NCI-H526 treated with DMSO at 0.1 percent for 48 hours (cell line): ENCODE data around the gene TIGD2.

Experiments
- DNase-seq: peaks from one replicate; lab custom pipeline; 2025; lab: John Stamatoyannopoulos, UW

The TIGD2 gene

DNA sequence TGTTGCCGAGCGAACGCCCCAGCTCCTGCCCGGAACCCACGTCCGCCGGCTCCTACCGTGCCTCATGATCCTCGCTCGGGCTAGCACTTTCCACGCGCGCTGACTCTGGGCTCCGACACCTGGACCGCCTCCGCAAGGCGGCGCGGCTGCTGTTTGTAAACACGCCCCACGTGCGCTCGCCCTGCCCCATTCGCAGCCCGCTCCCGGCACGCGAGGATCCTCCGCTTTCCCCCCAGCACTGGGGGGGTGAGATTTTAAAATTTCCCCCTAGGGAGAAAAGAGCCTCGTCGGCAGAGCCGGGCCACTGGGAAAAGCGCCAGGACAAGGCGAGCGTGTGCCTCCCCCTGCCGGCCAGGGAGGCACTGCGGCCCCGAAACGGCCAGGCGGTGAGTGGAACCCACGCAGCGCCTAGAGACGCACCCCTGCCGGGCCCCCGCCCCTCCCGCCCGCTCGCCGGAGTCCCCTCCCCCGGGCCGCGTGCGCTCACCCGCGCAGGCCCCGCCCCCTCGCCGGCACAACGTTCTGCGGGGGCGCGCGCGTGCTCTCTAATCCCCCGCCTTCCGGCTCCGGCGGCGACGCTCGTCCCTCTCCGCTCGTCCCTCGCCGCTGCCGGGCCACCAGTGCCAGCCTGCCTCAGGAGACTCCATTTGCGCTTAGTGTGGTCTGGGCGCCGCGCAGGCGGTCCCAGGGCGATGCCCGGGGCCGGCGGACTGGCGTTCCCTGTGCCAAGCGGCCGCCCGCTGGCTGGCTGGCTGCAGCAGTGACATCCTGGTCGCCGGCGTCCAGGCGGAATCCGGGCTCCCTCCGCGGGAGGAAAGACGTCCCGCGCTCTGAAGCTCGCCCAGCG, at the start of gene TIGD2:
TIGD2 (plus strand) TSS at position 548 of the 847 bp plus-strand sequence. CDS start 1,442 bp downstream, outside the sequence.
- peak; percentile 56 for DNase-seq

DNA sequence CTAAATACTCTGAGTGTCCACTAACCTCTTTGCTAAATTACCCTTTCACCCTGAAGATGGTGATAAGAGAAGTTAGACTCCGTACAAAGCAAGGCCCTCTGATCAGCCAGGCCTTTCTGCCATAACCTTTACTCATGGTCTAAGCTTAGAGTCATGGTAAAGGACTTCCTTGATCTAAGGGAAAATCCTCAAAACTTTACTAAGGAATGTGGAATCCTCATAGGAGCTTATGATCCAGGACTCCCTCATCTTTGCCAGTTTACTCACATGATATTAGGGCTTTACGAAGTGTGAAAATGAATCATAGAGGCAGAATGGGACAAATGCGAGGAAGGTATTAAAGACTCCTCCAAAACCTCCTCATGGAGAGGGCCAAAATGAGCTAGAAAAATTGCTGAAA, 46.5 kb upstream of the TIGD2 start:
- DNase-seq: no peak

DNA sequence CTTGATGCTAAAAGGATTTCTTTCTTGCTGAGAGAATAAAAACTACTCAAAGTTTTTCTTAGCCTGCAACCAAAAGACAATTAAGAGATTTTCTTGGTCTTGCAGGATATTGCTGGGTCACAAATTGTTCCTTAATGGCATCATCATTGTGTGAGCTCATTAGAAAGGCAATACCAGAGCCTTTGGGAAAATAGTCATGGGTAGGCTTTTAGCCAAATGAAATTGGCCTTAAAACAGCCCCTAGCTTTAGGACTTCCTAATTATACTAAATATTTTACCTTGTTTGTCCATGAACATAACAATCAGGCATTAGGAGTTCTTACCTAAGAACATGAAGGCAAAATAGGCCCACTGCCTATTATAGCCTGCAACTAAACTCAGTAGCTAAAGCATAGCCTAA, 43.9 kb upstream of the TIGD2 start:
- DNase-seq: no peak

GRCh38 chr4:89069481-89069880, 41.9 kb upstream of the TIGD2 start:
- DNase-seq: no peak

DNA sequence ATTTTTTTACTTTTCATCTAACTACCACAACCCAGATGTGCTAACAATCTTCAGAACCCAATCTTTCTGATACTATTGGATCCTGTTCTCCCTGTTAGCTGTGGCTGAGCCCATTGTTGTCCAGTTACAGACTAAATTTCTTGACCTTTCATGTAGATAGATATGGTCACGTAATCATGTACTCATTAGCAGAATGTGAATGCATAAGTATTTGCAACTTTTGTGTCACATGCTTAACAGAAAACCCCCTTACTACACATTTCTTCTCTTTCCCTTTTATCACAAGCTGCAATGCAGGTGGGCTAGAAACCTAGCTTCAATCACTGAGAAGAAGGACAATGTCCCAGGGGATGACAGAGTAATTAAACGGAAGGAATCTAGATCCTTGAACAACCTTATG, 41.3 kb upstream of the TIGD2 start:
- no peak for DNase-seq

DNA sequence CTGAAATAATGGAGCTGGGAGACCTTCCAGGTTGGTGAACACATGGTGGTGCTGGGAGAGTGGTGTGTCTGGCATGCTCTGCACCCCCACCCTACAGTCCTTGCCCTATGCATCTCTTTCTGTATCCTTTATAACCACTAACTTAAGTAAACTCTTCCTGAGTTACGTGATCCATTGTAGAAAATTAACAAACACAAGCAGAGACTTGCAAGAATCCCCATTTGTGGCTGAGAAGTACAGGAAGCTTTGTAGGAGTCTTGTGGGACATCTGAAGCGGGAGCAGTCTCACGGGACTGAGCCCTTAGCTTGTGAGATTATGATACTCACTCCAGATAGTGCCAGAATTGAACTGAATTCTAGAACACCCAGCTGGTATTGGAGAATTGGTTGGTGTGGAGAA, 40.0 kb upstream of the TIGD2 start:
- no peak for DNase-seq

- DNase-seq: no peak
Observed at GRCh38 chr4:89072921-89073320, 38.4 kb upstream of the TIGD2 start.

GRCh38 chr4:89077761-89078160, 33.6 kb upstream of the TIGD2 start:
- no peak for DNase-seq

DNA sequence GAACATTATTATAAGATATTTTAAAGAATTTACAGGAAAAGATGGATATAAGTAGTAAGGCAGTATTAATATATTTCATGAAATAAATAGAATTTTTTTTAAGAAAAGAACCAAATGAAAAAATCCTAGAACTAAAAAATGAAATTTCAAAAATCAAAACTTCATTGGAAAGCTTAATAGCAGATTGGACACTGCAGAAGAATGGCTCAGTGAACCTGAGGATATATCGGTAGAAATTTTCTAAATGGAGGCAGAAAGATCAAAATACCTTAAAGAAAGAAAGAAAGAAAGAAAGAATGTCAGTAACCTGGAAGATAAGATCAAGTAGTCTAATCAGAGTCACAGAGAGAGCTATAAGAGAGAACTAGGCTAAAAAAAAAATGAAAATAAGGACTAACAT, 33.0 kb upstream of the TIGD2 start:
- no peak for DNase-seq

DNA sequence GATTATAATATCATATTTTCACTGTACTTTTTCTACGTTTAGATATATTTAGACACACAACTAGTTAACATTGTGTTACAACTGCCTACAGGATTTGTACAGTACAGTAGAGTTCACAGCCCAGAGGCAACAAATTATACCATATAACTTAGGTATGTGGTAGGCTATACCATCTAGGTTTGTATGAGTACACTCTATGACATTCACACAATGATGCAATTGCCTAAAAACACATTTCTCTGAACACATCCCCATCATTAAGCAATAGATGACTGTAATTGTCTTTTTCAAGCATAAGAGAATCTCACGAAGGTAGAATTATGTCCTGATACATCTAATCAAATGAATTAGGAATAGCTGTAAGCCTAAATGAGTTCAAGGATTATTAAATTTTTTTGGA, 12.3 kb upstream of the TIGD2 start:
- DNase-seq: no peak

DNA sequence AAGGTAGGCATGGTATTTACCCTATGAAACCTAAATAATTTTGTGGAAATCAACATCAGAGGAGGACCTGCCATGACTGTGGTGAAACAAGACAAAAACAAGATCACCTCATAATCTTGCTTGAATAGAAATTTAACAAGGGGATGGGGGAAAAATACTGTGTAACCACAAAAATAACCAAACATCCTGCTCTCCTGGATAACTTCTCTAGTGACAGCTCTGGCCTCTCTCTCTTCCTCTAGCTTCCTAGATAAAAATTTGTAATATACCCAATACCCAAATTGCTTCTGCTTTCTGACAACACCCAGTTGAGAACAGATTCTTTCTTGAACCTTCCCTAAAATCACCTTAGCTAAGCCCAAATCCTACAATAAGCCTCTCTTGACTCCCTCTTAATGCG, 11.9 kb upstream of the TIGD2 start:
- DNase-seq: no peak

DNA sequence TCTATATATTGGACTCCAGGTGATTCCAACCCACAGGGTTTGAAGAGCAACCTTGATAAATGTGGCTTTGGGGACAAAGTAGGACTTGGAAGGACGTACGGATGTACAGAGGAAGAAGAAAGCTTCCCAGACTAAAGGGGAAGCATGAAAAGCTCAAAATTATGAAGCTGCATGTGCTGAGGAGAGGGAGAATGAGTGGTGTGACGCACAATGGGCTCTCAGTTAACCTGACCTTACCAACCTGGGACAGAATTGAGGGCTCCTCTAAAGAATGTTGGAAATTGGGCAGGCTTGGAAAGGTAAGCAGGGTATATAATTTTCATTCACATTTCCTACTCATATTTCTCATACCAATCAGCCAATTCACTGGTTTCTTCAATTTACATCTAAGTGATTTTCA, 10.5 kb upstream of the TIGD2 start:
- no peak for DNase-seq

DNA sequence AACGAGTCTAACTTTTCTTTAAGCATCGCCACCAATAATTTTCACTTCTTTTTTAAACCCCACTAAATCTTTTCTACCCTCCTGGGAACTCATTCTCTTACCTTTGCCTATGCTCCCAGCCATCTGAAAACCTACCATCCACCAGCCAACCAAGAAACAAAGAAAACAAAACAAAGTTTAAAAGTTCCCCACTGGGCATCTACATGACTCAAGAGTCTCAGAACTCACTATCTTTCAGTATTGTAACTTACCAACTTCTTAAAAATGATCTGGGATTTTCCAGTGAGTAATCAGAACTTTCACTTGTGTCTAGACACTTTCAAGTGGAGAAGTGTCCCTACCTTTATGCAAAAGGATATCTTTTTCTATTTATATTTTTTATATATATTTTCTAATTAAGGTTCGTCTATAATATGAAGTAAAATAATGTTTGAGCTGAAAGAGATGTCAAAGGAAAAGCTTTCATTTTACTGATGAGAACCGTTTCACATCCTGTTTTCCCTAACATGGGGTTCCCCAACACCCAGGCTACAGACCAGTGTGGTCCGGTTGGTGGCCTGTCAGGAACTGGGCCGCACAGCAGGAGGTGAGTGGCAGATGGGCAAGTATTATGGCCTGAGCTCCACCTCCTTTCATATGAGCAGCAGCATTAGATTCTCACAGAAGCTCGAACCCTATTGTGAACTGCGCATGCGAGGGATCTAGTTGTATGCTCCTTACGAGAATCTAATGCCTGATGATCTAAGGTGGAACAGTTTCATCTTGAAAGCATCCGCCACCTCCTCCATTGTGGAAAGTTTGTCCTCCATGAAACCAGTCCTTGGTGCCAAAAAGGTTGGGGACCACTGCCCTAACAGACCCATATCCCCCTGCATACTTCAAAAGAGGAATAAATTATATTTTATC, 9.8 kb upstream of the TIGD2 start:
- no peak for DNase-seq

DNA sequence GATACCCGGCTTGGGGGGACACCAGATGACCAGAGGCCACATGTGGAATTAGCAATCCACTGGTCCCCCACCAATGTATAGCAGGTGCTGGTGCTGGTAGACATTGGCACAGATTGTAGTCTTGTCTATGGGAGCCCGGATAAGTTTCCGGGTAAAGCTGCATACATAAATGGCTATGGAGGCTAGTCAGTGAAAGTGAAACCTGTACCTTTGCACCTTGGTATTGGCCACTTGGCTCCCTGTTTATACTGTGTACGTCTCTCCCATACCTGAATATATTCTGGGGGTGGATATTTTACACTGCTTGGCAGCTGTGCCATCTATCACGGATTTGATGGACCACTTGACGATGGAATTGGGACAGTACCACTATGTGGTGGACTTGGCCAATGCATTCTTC, 5.6 kb upstream of the TIGD2 start:
- DNase-seq: no peak

DNA sequence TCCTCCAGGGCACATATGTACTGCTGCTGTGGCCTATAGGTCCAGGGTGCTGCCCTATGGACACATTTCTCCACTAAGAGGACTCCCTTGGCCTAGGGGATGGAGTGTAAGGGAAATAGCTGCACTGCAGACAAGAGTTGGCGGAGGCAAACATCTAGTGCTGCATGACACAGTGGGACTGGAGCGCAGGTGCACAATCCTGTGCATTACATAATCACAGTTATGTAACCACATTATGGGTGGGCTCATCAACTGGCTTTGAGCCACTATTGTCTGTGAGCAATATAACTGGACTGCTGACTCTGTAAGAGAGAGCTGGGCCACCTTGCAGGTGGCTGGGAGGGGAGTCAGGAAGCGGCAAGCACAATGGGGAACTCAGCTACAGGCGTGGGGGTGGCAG, 3.2 kb upstream of the TIGD2 start:
- DNase-seq: no peak

GRCh38 chr4:89109841-89110540, 1.3 kb upstream of the TIGD2 start:
- no peak for DNase-seq

DNA sequence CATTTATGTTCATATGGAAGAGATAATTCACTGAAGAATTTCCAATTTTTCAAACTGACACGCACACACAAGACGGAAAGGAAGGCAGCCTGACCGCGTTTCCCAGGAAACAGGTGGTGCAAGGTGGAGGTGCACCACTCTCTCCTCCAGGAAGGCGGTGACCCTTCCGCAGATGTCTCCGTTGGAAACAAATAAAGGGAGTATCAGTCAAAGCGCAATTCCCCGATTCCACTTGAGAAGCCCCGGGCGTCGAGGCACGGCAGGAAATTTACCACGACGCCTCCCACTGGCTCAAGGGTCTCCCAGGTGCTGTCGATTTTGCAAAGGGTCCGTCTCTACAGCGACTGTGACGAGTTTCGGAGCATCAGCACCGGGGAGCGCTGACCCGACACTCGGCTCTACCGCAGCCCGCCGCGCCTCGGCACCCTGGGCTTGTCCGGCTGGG, 770 bp upstream of the TIGD2 start:
- DNase-seq: no peak

DNA sequence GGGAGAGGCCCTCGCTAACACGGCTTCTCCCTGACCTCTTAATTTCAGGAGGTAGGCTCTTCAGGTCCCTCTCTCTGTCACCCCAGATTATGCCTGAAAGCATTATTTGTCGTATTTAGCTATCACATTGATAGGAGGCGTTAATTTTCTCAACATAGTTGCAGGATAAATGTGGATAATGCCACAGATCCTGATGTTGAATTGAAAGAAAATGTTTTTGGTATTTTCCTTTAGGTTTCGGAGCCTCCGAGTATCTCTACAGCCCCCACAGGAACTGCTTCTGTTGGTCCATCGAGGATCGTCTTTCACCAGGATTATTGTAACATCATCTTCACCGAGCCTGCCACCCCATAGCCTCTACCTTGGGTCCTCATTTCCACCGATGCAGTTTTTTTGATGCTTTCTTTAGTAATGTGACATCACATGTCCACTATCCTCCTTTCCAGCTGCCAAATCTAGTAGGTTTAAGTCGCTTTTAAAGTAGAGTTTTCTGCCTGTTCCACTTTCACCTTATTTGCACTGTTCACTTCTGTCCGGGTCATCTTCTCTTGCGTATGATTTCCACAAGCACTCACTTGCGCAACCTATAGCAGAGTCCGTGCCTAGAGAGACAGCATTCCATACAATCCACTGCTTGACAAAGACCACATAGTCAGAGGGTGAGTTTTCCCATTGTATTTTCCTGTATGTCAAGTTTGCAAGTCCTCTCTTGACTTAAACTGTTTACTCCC, 665 bp downstream of the TIGD2 start:
- peak; percentile 30 for DNase-seq

GRCh38 chr4:89113415-89113814, 2.1 kb downstream of the TIGD2 start:
- DNase-seq: no peak

- no peak for DNase-seq
Observed at GRCh38 chr4:89114100-89114499, 2.8 kb downstream of the TIGD2 start.

GRCh38 chr4:89117115-89117514, 5.8 kb downstream of the TIGD2 start:
- DNase-seq: no peak

- DNase-seq: no peak
Observed at GRCh38 chr4:89119166-89119565, 7.8 kb downstream of the TIGD2 start.
